ENCODE data around the gene SRGAP1.
A peak's percentile ranks its signal among the peaks of the same experiment; 100 is the strongest.
"Not testable (repeated sequence)": the region's sequence is repeated elsewhere in the genome, so short reads cannot be mapped to it uniquely, and the experiment has no call there.

The SRGAP1 gene

GRCh38 chr12:64181430-64182291 lies 337.2 kb downstream of the SRGAP1 start:
- DNase-seq = peak; percentile 72

- DNase-seq = no peak
These were observed 339.7 kb downstream of the SRGAP1 start for GRCh38 chr12:64184216-64184615.

- no peak for DNase-seq
These were observed 342.3 kb downstream of the SRGAP1 start for GRCh38 chr12:64186789-64187188.

GRCh38 chr12:64187370-64187769 lies 342.9 kb downstream of the SRGAP1 start:
- DNase-seq = no peak

GRCh38 chr12:64187794-64188193 lies 343.3 kb downstream of the SRGAP1 start:
- DNase-seq = no peak

GRCh38 chr12:64189530-64189929 lies 345.0 kb downstream of the SRGAP1 start:
- no peak for DNase-seq

- no peak for DNase-seq
These were observed 345.6 kb downstream of the SRGAP1 start for GRCh38 chr12:64190140-64190539.

GRCh38 chr12:64192644-64193444 lies 348.3 kb downstream of the SRGAP1 start:
- DNase-seq = no peak

- no peak for DNase-seq
These were observed 349.4 kb downstream of the SRGAP1 start for GRCh38 chr12:64193931-64194330.

- DNase-seq = no peak
These were observed 350.0 kb downstream of the SRGAP1 start for GRCh38 chr12:64194333-64195149.

GRCh38 chr12:64195841-64196240 lies 351.3 kb downstream of the SRGAP1 start:
- not testable (repeated sequence) for DNase-seq

- DNase-seq = no peak
These were observed 358.5 kb downstream of the SRGAP1 start for GRCh38 chr12:64203036-64203435.

- no peak for DNase-seq
These were observed 359.3 kb downstream of the SRGAP1 start for GRCh38 chr12:64203775-64204174.

- DNase-seq = no peak
These were observed 361.0 kb downstream of the SRGAP1 start for GRCh38 chr12:64205542-64205941.

GRCh38 chr12:64207453-64207852 lies 363.0 kb downstream of the SRGAP1 start:
- no peak for DNase-seq
